ENCODE results near the gene RABGAP1L.

DNA sequence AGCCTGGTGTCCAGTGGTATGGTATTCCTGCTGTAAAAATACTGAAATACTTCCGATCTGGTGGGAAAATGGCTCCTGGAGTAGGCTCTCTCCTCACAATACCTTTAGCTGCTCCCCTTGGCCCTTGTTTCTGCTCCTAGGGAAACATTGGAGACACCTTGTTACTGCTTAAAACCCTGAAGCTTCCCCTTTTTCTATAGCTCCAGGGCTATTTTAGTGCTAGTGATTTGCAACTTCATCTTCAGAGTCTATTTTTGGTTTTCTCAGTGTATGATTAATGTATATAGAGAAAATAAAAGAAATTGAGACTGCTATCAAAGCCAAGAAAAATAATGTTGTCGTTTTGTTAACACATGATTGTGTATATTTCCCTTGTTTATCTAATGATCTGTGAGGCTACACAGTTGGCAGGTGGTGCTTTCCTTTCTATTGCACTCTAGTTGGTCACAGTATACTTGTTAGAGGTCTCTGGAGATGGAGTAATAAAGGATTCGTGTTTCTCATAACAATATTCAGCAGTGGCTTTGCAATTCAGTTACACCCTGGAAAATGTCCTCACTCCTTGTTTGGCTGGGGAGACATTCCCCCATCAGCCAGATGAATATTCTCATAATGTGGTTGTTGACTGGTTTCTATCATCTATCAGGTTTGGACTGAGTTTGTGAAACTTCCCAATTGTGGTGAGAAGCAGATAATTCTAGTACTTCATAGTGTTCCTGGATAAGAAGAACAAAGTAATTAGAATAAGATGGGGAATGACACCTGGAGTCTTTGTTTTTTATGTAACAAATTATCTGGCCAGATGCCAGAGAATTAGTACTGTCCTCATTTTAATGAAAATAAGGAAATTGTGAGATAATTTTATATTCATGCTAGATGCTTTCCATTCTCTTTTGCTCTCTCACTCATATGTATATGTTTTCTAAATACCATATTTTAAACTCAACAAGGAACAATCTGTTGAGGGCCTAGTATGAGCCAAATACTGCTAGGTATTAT lies 795.6 kb downstream of the RABGAP1L start:
- TF ChIP-seq, protein P1, sequence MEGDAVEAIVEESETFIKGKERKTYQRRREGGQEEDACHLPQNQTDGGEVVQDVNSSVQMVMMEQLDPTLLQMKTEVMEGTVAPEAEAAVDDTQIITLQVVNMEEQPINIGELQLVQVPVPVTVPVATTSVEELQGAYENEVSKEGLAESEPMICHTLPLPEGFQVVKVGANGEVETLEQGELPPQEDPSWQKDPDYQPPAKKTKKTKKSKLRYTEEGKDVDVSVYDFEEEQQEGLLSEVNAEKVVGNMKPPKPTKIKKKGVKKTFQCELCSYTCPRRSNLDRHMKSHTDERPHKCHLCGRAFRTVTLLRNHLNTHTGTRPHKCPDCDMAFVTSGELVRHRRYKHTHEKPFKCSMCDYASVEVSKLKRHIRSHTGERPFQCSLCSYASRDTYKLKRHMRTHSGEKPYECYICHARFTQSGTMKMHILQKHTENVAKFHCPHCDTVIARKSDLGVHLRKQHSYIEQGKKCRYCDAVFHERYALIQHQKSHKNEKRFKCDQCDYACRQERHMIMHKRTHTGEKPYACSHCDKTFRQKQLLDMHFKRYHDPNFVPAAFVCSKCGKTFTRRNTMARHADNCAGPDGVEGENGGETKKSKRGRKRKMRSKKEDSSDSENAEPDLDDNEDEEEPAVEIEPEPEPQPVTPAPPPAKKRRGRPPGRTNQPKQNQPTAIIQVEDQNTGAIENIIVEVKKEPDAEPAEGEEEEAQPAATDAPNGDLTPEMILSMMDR (IDR thresholded peaks at IDR 0.05; ENCODE audit: insufficient read depth, low read length, poor library complexity, severe bottlenecking) = no peak
- no peak for TF ChIP-seq EZH2phosphoT487 (conservative IDR thresholded peaks at IDR 0.05; ENCODE audit: low read length)
